ENCODE results near the gene HEBP2.
"Not testable (repeated sequence)": the region's sequence is repeated elsewhere in the genome, so short reads cannot be mapped to it uniquely, and the experiment has no call there.

HEBP2 gene

GRCh38 chr6:138424004-138424904 lies 20.2 kb downstream of the HEBP2 start:
- no peak for DNase-seq

- DNase-seq = not testable (repeated sequence)
Measured at GRCh38 chr6:138425256-138425655, 21.2 kb downstream of the HEBP2 start.

GRCh38 chr6:138426500-138427123 lies 22.6 kb downstream of the HEBP2 start:
- no peak for DNase-seq

DNA sequence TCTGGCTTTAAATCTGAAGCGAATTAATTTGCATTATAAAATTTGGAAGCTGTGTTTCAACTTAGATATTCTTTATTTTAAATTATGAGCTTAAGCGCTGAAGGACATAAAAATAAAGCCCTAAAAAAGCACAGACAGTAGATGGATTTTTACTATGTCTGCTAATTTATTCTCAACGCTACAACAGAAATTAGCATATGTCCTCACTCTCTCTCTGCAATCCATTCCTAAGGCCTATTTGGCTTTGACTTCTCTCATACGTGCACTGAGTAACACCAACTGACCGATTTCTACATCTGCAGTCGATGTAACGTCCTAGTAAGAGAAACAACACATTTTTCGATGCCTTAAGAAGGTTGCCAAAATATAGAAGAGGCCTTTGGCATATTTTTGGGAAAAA lies 23.7 kb downstream of the HEBP2 start:
- no peak for DNase-seq

- DNase-seq = peak; percentile 45
Measured at GRCh38 chr6:138428944-138429598, 25.0 kb downstream of the HEBP2 start.

GRCh38 chr6:138429761-138430160 lies 25.7 kb downstream of the HEBP2 start:
- DNase-seq = no peak

GRCh38 chr6:138430361-138431145 lies 26.5 kb downstream of the HEBP2 start:
- DNase-seq = no peak

DNA sequence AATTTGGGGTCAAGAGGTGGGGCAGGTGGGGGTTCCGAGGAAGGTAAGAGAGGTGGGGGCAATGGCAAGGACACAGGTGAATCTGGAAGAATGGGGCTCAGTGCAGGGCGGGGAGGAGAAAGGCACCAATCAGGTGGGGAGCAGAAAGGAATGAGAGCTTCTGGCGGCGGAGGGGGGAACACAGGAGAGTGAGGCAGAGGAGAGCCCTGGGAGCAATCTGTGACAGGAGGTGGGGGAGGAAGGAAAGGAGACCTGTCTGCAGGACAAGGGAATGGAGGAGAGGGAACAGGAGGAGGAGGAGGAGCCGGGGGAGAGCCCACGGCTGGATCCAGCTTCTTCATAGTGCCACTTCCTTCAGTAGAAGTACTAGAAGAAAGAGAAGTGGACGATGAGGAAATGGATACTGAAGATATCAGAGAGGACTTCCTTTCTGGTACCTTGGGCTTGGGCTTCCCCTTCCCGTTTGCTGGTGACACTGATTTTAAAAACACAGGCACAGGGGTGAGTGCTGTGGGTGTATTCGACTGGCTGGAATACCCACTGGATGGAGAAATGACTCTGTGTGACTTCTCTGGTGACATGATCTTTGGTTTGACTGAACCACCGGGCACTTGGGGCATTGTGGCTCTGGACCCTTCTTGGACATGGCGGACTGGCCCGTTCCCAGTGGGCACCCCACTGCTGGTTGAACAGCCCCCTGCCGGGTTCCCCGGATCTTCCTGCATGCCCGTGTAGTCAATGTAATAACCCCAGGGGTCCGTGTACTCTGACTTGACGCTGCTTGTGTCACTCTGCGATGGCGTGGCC lies 27.4 kb downstream of the HEBP2 start:
- DNase-seq = no peak

GRCh38 chr6:138432063-138432356 lies 28.0 kb downstream of the HEBP2 start:
- no peak for DNase-seq

DNA sequence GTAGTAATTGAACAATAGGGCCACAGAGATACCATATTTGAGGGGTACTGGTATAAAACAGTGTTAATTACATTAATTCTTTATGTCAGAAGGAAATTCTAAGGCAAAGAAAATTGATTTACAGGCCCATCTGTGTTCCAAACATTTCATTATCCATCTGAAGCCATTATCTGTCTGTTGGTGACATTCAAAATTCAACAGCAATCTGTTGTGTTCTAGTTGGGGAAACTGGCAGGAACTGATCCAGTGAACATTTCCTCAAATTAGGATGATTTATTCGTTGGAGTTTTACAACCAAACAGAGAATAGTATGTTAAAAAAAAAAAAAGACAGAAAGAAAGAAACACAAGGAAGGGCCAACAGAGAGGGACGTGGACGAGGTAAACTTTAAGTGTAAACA lies 30.1 kb downstream of the HEBP2 start:
- DNase-seq = no peak

GRCh38 chr6:138434925-138435324 lies 30.9 kb downstream of the HEBP2 start:
- DNase-seq = no peak

GRCh38 chr6:138439546-138439945 lies 35.5 kb downstream of the HEBP2 start:
- DNase-seq = no peak

- DNase-seq = no peak
Measured at GRCh38 chr6:138440296-138440695, 36.3 kb downstream of the HEBP2 start.

DNA sequence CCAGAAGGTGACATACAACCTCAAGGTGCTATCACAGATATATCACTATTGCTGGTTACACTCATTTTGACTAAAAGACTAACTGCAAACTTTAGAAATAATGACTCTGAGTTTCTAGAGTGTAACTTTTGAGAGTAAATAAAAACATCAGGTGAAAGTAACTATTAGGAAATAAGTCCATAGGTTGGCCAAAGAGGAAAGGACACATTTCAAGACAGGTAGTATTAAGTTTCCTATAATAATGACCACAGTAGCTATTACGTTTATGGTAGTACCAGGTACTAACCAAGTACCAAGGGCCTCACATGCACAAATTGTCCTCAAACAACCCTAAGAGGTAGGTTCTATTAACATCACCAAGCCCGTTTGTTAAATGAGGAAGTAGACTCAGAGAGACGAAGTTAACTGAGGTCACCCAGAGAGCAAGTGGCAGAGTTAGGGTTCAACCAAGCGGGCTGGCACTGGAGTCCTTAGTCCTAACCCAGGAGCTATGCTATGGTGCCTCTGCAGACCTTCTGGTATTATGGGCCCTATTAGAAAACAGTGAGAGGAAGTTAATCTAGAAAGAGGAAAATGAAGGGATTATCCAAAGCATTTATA lies 36.8 kb downstream of the HEBP2 start:
- DNase-seq = no peak

DNA sequence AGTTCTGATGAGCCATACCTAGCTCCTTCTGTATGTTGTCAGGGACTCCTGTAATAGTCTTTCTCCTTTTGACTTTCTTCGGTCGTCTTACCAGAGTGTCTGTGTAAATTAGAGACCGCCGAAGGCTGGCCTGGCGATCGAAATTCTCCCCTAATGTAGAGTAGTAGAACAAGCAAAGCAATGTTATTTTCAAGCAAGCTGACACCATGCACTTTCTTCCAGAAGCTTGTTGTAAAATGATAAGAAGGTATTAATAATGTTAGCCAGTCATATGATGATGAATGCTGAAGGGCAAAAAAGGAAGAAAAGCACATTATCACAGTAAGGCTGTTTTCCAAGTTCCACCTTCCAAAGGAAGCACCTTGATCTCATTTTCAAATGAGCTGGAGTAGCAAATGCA lies 37.9 kb downstream of the HEBP2 start:
- DNase-seq = no peak

GRCh38 chr6:138442663-138443062 lies 38.6 kb downstream of the HEBP2 start:
- no peak for DNase-seq

DNA sequence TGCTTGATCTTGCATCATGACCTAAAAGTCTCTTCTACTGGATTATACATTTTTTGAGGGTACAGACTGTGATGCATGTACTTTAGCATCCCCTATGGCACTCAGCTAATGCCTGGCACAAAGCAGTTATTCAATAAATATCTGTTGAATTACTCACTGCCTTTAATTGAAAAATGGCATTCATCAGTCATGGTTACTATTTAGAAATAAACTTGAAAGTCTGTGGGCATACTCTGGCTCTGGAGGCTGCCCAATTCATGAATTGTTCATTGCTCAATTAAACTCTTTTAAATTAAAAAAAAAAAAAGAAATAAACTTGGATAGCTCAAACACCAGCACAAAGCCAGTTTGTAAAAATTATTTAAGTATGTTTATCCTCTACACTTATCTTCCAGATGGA lies 40.0 kb downstream of the HEBP2 start:
- DNase-seq = no peak

DNA sequence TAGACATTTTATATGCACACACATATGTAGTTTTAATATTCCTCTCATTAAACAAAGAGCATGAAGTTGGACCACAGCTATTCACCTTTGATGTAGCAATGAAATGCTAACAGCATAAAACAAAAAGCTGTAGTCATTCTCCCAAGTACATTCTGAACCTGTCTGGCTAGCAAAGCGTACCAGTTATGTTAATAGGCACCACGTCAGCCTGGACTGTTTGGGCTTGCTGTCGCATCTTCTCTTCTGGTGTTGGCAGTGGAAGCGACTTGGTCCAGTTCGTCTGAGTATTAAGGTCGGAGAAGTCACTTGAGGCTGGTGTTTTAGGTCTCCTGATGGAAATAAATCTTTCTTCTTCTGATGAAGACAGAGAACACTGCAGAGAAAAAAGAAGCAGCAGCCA lies 42.8 kb downstream of the HEBP2 start:
- DNase-seq = no peak

DNA sequence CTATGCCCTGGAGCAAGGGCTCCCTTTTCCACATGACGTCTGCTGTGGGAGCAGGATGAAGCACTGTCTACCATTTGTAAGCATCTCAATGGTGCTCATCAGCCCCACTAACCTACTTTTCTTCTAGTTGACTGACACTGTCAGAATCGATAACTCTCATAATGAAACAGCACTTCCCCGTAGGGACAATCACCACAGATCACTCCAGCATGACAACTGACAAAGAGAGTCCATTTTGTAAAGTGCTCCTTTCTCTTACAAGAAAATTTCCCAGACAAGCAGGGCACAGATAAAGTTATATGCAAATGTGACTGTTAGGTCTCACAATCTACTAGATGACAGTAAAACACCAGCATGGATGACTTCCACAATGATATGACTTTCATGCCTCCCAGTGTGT lies 46.4 kb downstream of the HEBP2 start:
- DNase-seq = no peak

DNA sequence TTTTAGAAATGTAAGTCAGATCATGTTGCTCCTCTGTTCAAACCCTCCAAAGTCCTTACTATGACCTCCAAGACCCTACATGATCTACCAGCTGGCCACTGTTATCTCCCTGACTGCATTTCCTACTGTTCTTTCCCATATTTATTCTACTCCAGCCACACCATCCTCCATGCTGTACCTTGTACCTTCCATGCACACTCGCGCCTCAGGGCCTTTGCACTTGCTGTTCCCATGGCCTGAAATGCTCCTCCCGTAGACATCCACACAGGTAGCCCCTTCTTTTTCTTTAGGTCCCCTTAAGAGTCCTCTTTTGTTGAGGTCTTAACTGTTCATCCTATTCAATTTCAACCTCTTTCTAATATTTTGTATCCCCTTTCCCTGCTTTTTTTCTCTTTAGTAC lies 47.0 kb downstream of the HEBP2 start:
- no peak for DNase-seq

DNA sequence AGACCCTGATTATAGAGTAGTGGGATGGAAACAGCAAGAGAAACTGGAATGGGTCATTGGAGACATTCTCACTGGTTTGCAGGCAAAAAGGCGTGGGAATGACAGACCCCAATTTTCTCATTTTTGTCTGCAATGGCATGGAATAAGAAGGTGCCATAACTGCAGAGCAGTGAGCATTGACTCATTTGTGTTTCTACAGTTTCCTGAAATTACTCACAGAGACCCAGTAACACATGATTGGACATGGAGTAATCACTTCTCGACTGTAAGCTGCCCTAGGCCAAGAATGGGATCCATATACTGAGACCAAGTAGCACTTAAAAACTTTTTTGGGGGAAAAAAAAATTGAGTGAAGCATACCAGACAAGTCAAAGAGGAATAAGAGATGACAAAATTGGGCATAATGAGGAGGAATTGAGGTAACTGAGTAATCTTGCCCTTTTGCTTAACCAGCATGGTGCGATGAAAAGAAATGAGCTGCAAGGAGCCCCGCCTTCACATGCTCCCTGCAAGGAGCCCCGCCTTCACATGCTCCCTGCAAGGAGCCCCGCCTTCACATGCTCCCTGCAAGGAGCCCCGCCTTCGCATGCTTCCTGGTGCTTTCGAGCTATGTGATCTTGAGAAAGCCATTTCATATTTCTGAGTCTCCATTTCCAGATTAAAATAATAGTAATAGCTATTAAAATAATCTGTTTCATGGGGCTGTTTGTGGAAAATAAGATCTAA lies 51.1 kb downstream of the HEBP2 start:
- DNase-seq = no peak

Data from kidney glomerular epithelial cell (primary cell).